H9 (cell line): ENCODE data around the gene GTF3C6. TPM values are rescaled to one million over a fixed set of nuclear protein-coding genes. Genes with fewer than 3 reads are reported as not detected.

Experiments used
- DNase-seq: peaks from one replicate; pipeline ENCODE4 v3.0.0-alpha.2; 2017
- H2AFZ ChIP-seq: one replicate; pipeline ENCODE4 v1.6.1; 2013; ENCODE audit warnings: mild to moderate bottlenecking, low read length, control low read depth, moderate library complexity
- H2AK5ac ChIP-seq: 2 replicates; pipeline ENCODE4 v1.6.1; 2013; ENCODE audit warnings: low read length, control low read depth, mixed read lengths; ENCODE audit not compliant: insufficient read length
- H2BK120ac ChIP-seq: one replicate; pipeline ENCODE4 v1.6.1; 2013; ENCODE audit warnings: low read depth, mild to moderate bottlenecking, low read length, control low read depth, inconsistent platforms; ENCODE audit not compliant: poor library complexity, severe bottlenecking
- H2BK12ac ChIP-seq: 2 replicates; pipeline ENCODE4 v1.6.1; 2013; ENCODE audit warnings: low read length, control low read depth, mixed read lengths, low read depth; ENCODE audit not compliant: insufficient read length
- H2BK15ac ChIP-seq: 2 replicates; pipeline ENCODE4 v1.6.1; 2013; ENCODE audit warnings: low read depth, low read length, control low read depth
- H2BK20ac ChIP-seq: one replicate; pipeline ENCODE4 v1.6.1; 2013; ENCODE audit warnings: low read depth, mild to moderate bottlenecking, low read length, control low read depth, inconsistent platforms; ENCODE audit not compliant: poor library complexity, severe bottlenecking
- H2BK5ac ChIP-seq: 2 replicates; pipeline ENCODE4 v1.6.1; 2013; ENCODE audit warnings: low read length, control low read depth, mixed read lengths; ENCODE audit not compliant: insufficient read length
- H3K14ac ChIP-seq: 2 replicates; pipeline ENCODE4 v1.6.1; 2013; ENCODE audit warnings: low read length, control low read depth; ENCODE audit not compliant: insufficient read depth
- H3K18ac ChIP-seq: 2 replicates; pipeline ENCODE4 v1.6.1; 2013; ENCODE audit warnings: low read depth, mild to moderate bottlenecking, mixed read lengths, low read length, control low read depth; ENCODE audit not compliant: insufficient read length
- H3K23ac ChIP-seq: 2 replicates; pipeline ENCODE4 v1.6.1; 2013; ENCODE audit warnings: low read length, control low read depth, mixed read lengths, low read depth; ENCODE audit not compliant: insufficient read length
- H3K23me2 ChIP-seq: 2 replicates; pipeline ENCODE4 v1.6.1; 2013; ENCODE audit warnings: low read depth, mild to moderate bottlenecking, mixed read lengths, low read length, control low read depth; ENCODE audit not compliant: insufficient read length, poor library complexity, severe bottlenecking
- H3K27ac ChIP-seq: 2 replicates; pipeline ENCODE4 v1.5.1; 2013; ENCODE audit warnings: low read length, control low read depth, mixed read lengths, low read depth; ENCODE audit not compliant: insufficient read length
- H3K27me3 ChIP-seq: 2 replicates; pipeline ENCODE4 v1.6.1; 2013; ENCODE audit warnings: low read length, control low read depth, inconsistent platforms; ENCODE audit not compliant: insufficient read depth
- H3K4ac ChIP-seq: 2 replicates; pipeline ENCODE4 v1.6.1; 2013; ENCODE audit warnings: low read depth, mild to moderate bottlenecking, control low read depth, inconsistent platforms, low read length, moderate library complexity
- H3K4me1 ChIP-seq: 2 replicates; pipeline ENCODE4 v1.6.1; 2013; ENCODE audit warnings: low read length, control low read depth, inconsistent platforms; ENCODE audit not compliant: insufficient read depth
- H3K4me2 ChIP-seq: 2 replicates; pipeline ENCODE4 v1.6.1; 2013; ENCODE audit warnings: low read length, control low read depth, mixed read lengths; ENCODE audit not compliant: insufficient read length, insufficient read depth
- H3K56ac ChIP-seq: 2 replicates; pipeline ENCODE4 v1.6.1; 2013; ENCODE audit warnings: low read depth, mild to moderate bottlenecking, mixed read lengths, low read length, control low read depth; ENCODE audit not compliant: insufficient read length
- H3K79me1 ChIP-seq: 2 replicates; pipeline ENCODE4 v1.6.1; 2013; ENCODE audit warnings: low read depth, mild to moderate bottlenecking, moderate library complexity, low read length, control low read depth, inconsistent platforms; ENCODE audit not compliant: insufficient read depth, poor library complexity, severe bottlenecking
- H3K79me2 ChIP-seq: 2 replicates; pipeline ENCODE4 v1.6.1; 2013; ENCODE audit warnings: low read length, control low read depth, inconsistent platforms; ENCODE audit not compliant: insufficient read depth
- H3K9ac ChIP-seq: 2 replicates; pipeline ENCODE4 v1.6.1; 2013; ENCODE audit warnings: low read length, control low read depth, mixed read lengths; ENCODE audit not compliant: insufficient read length; ENCODE audit errors: extremely low read depth
- H3K9me3 ChIP-seq: one replicate; pipeline ENCODE4 v1.6.1; 2013; ENCODE audit warnings: low read depth, low read length, inconsistent platforms; ENCODE audit not compliant: control insufficient read depth
- H3T11ph ChIP-seq: one replicate; pipeline ENCODE4 v1.6.1; 2013; ENCODE audit warnings: mild to moderate bottlenecking, low read length, control low read depth, inconsistent platforms
- H4K20me1 ChIP-seq: one replicate; pipeline ENCODE4 v1.6.1; 2013; ENCODE audit not compliant: control insufficient read depth, insufficient read length, insufficient read depth
- H4K5ac ChIP-seq: 2 replicates; pipeline ENCODE4 v1.6.1; 2013; ENCODE audit warnings: low read depth, mild to moderate bottlenecking, mixed read lengths, low read length, control low read depth; ENCODE audit not compliant: insufficient read length
- H4K8ac ChIP-seq: replicated peaks from 2 replicates; pipeline ENCODE4 v1.6.1; 2013; ENCODE audit warnings: low read length, control low read depth, mixed read lengths, low read depth; ENCODE audit not compliant: insufficient read length
- H4K91ac ChIP-seq: 2 replicates; pipeline ENCODE4 v1.6.1; 2013; ENCODE audit warnings: low read depth, mild to moderate bottlenecking, moderate library complexity, mixed read lengths, low read length, control low read depth; ENCODE audit not compliant: insufficient read length
- H3K27ac Mint-ChIP-seq, 3 experiments: 2 replicates in 2 of 3; 3 replicates in 1 of 3; pipeline ENCODE4 v1.8.0; 2020 to 2021; ENCODE audit warnings: mixed read lengths in 3 of 3, mild to moderate bottlenecking in 1 of 3, moderate library complexity in 1 of 3
- H3K27me3 Mint-ChIP-seq: 2 replicates; pipeline ENCODE4 v1.8.0; 2021; ENCODE audit warnings: low read depth, mild to moderate bottlenecking, moderate library complexity, mixed read lengths
- H3K36me3 Mint-ChIP-seq, 3 experiments: 2 replicates in 2 of 3; 3 replicates in 1 of 3; pipeline ENCODE4 v1.8.0; 2020 to 2021; ENCODE audit warnings: low read depth in 3 of 3, mixed read lengths in 3 of 3; ENCODE audit not compliant: insufficient read depth in 1 of 3
- H3K4me1 Mint-ChIP-seq, 2 experiments: 2 replicates each; pipeline ENCODE4 v1.8.0; 2020; ENCODE audit warnings: mixed read lengths in 2 of 2
- H3K4me3 Mint-ChIP-seq, 2 experiments: 2 replicates in 1 of 2; 3 replicates in 1 of 2; pipeline ENCODE4 v1.8.0; 2020 to 2021; ENCODE audit warnings: mild to moderate bottlenecking in 2 of 2, mixed read lengths in 2 of 2, moderate library complexity in 1 of 2
- H3K9me3 Mint-ChIP-seq, 2 experiments: 2 replicates in 1 of 2; 3 replicates in 1 of 2; pipeline ENCODE4 v1.8.0; 2020; ENCODE audit warnings: mild to moderate bottlenecking in 2 of 2, mixed read lengths in 2 of 2, moderate library complexity in 1 of 2
- WGBS: extraction: QIAGEN DNeasy Blood & Tissue Kit; methylation state at CpG from one replicate; pipeline ENCODE4 v1.1.7; 2013; ENCODE audit warnings: missing lambda C conversion rate, low lambda C conversion rate, mixed read lengths; ENCODE audit not compliant: insufficient read length; ENCODE audit errors: extremely low coverage; 5-methylcytosine and 5-hydroxymethylcytosine counted together
- total RNA-seq: library from RNA; stranded (reverse); gene quantifications from 2 replicates; pipeline ENCODE4 v1.2.1, GENCODE V29; 2021
- TF ChIP-seq, protein P1 (sequence below): fragments of 200-600 bp; sonication (generic); conservative IDR thresholded peaks from 3 replicates; pipeline ENCODE4 v1.8.0; 2021; ENCODE audit warnings: antibody characterized with exemption, mild to moderate bottlenecking

Gene GTF3C6
- total RNA-seq, 1 experiment from 2014 or later = 106 TPM

DNA sequence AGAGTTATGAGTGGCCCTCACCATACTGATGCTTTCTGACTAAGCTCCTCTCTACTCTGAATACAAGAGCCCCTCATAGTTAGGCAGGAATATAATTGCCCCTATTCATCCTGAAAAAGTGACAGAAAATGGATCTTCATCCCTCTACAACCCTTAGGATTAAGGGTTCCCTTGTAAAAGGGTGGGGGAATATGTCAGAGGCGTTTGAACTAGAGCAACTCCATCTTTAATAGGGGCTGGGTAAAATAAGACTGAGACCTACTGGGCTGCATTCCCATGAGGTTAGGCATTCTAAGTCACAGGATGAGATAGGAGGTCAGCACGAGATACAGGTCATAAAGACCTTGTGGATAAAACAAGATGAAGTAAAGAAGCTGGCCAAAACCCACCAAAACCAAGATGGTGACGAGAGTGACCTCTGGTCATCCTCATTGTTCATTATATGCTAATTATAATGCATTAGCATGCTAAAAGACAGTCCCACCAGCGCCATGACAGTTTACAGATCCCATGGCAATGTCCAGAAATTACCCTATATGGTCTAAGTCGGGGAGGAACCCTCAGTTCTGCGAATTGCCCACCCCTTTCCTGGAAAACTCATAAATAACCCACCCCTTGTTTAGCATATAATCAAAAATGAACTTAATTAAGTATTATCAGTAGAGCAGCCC is 4.7 kb upstream of the GTF3C6 start:
- no CpG with 5 or more reads among the region's 6 CpGs for WGBS

More for the DNA sequence above, 4.7 kb upstream of the GTF3C6 start:
- Histone ChIP-seq H4K91ac (no peak overlapping the region), H4K20me1 (no peaks in the 10 kb centered on the region), H2BK15ac (no peak overlapping the region), H4K5ac (no peak overlapping the region), H3K27me3 (no peaks in the 10 kb centered on the region), H3K27ac (no peak overlapping the region), H3K9me3 (no peaks in the 10 kb centered on the region), H2BK20ac (no peak overlapping the region), H3K4ac (no peak overlapping the region), H3K23me2 (peaks cover 3% of the 10 kb centered on the region), H4K8ac (no peak overlapping the region), H3K18ac (no peak overlapping the region), H2AFZ (no peak overlapping the region), H3K4me2 (no peak overlapping the region), H2BK12ac (no peak overlapping the region), H3K79me1 (no peaks in the 10 kb centered on the region), H3K4me1 (no peaks in the 10 kb centered on the region), H3K14ac (no peak overlapping the region), H3K56ac (no peak overlapping the region), H3K9ac (no peak overlapping the region), H2BK5ac (no peak overlapping the region), H2AK5ac (no peak overlapping the region), H3T11ph (no peak overlapping the region), H3K23ac (no peak overlapping the region), H2BK120ac (no peak overlapping the region), H3K79me2 (no peaks in the 10 kb centered on the region)
- peaks cover 0 to 2% (median 0%) of the 10 kb centered on the region in 3 experiments; a peak in 2 of 7 replicates for H3K36me3 Mint-ChIP-seq
- no peak overlapping the region for H3K4me3 Mint-ChIP-seq
- TF ChIP-seq, protein P1, sequence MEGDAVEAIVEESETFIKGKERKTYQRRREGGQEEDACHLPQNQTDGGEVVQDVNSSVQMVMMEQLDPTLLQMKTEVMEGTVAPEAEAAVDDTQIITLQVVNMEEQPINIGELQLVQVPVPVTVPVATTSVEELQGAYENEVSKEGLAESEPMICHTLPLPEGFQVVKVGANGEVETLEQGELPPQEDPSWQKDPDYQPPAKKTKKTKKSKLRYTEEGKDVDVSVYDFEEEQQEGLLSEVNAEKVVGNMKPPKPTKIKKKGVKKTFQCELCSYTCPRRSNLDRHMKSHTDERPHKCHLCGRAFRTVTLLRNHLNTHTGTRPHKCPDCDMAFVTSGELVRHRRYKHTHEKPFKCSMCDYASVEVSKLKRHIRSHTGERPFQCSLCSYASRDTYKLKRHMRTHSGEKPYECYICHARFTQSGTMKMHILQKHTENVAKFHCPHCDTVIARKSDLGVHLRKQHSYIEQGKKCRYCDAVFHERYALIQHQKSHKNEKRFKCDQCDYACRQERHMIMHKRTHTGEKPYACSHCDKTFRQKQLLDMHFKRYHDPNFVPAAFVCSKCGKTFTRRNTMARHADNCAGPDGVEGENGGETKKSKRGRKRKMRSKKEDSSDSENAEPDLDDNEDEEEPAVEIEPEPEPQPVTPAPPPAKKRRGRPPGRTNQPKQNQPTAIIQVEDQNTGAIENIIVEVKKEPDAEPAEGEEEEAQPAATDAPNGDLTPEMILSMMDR = no peak
- DNase-seq = no peak
- peaks cover 4% of the 10 kb centered on the region in 2 experiments for H3K4me1 Mint-ChIP-seq
- peak overlapping the region in 1 of 3 experiments; percentile 48; a peak in 1 of 7 replicates for H3K27ac Mint-ChIP-seq
- H3K27me3 Mint-ChIP-seq = no peaks in the 10 kb centered on the region
- peaks cover 0 to 3% of the 10 kb centered on the region in 2 experiments; a peak in 1 of 5 replicates for H3K9me3 Mint-ChIP-seq
